K562 (cell line): ENCODE measurements around the gene PUM2. TPM values are rescaled to one million over a fixed set of nuclear protein-coding genes. Genes with fewer than 3 reads are reported as not detected.

Experiments used
- ATAC-seq: fragments of 200-7000 bp; cut with Tn5 transposase; 3 replicates; pipeline ENCODE4 v1.9.1; 2020; ENCODE audit warnings: moderate library complexity
- BruUV-seq: library from RNA; stranded (reverse); fragments of 400-500 nt; replicated peaks from 2 replicates; lab custom pipeline; 2021; lab: Mats Ljungman, UMichigan
- CTCF ChIA-PET: fragments of 300-600 bp; formaldehyde crosslinking; extraction: SDS; loops from one replicate; lab custom pipeline; 2021; ENCODE audit warnings: low intra/inter-chr PET ratio; lab: Yijun Ruan, JAX
- POLR2A ChIA-PET: fragments of 300-600, 350-650 bp; sonication (Branson Sonifier 250); formaldehyde crosslinking; extraction: SDS; loops from one replicate; lab custom pipeline; 2021; ENCODE audit warnings: antibody characterized with exemption, inconsistent platforms; lab: Yijun Ruan, JAX
- DNase-seq, 4 experiments: peaks; one replicate each; pipeline versions ENCODE4 v3.0.0 to v3.0.0-alpha.2; 2011 to 2018; ENCODE audit warnings: low spot score in 3 of 4, mixed read lengths in 3 of 4; ENCODE audit errors: extremely low read depth in 1 of 4
- FAIRE-seq: peaks from 2 replicates; lab custom pipeline; 2011; peaks lifted over from hg19 to GRCh38; lab: Jason Lieb, UNC
- H2AFZ ChIP-seq: 2 replicates; pipeline ENCODE4 v1.6.0; 2011; ENCODE audit warnings: low read depth, low read length, control low read depth, inconsistent platforms
- H3K27ac ChIP-seq: fragments of 200-600 bp; 3 replicates; pipeline ENCODE4 v1.8.0; 2011; ENCODE audit warnings: low read depth, mild to moderate bottlenecking, control low read depth, inconsistent platforms, low read length, moderate library complexity, mixed read lengths; ENCODE audit errors: extremely low read depth
- H3K27me3 ChIP-seq, 2 experiments: fragments of 300-600 bp in 1 of 2; 2 replicates in 1 of 2; 3 replicates in 1 of 2; pipeline versions ENCODE4 v1.6.0 to v1.8.0; 2011; ENCODE audit warnings: inconsistent platforms in 2 of 2, low read length in 2 of 2, mild to moderate bottlenecking in 1 of 2, mixed read lengths in 1 of 2, moderate library complexity in 1 of 2; ENCODE audit not compliant: control insufficient read depth in 2 of 2, insufficient read depth in 2 of 2
- H3K36me3 ChIP-seq: fragments of 300-600 bp; 3 replicates; pipeline ENCODE4 v1.8.0; 2011; ENCODE audit warnings: mild to moderate bottlenecking, low read length, inconsistent platforms; ENCODE audit not compliant: control insufficient read depth, insufficient read depth
- H3K4me1 ChIP-seq, 2 experiments: fragments of 200-600 bp in 1 of 2; replicated peaks in 1 of 2; 2 replicates in 1 of 2; 3 replicates in 1 of 2; pipeline versions ENCODE4 v1.5.1 to v1.8.0; 2011; ENCODE audit warnings: inconsistent platforms in 2 of 2, low read length in 2 of 2, mild to moderate bottlenecking in 1 of 2, mixed read lengths in 1 of 2, moderate library complexity in 1 of 2; ENCODE audit not compliant: control insufficient read depth in 2 of 2, insufficient read depth in 2 of 2
- H3K4me2 ChIP-seq: 2 replicates; pipeline ENCODE4 v1.6.1; 2011; ENCODE audit warnings: low read length, control low read depth, inconsistent platforms, mixed read lengths; ENCODE audit not compliant: insufficient read depth
- H3K4me3 ChIP-seq: fragments of 200-600 bp; sonication (generic), shearing (Covaris generic); 2 replicates; pipeline ENCODE4 v1.5.1; 2016; ENCODE audit warnings: control low read depth, inconsistent platforms
- H3K79me2 ChIP-seq: fragments of 200-600 bp; 3 replicates; pipeline ENCODE4 v1.8.0; 2011; ENCODE audit warnings: low read length, inconsistent platforms; ENCODE audit not compliant: control insufficient read depth, insufficient read depth
- H3K9ac ChIP-seq, 2 experiments: 2 replicates each; pipeline versions ENCODE4 v1.6.0 to v1.6.1; 2011; ENCODE audit warnings: low read depth in 2 of 2, low read length in 2 of 2, control low read depth in 1 of 2, inconsistent platforms in 1 of 2, mild to moderate bottlenecking in 1 of 2, mixed read lengths in 1 of 2; ENCODE audit not compliant: insufficient read depth in 1 of 2
- H3K9me1 ChIP-seq: one replicate; pipeline ENCODE4 v1.6.0; 2011; ENCODE audit warnings: inconsistent platforms, mild to moderate bottlenecking, low read length, moderate library complexity; ENCODE audit not compliant: control insufficient read depth, insufficient read depth
- H3K9me3 ChIP-seq: replicated peaks from 2 replicates; pipeline ENCODE4 v1.5.1; 2011; ENCODE audit warnings: low read depth, low read length, inconsistent platforms; ENCODE audit not compliant: control insufficient read depth, insufficient read depth
- H4K20me1 ChIP-seq: replicated peaks from 2 replicates; pipeline ENCODE4 v1.6.1; 2011; ENCODE audit warnings: low read length, inconsistent platforms, mixed read lengths; ENCODE audit not compliant: control insufficient read depth, insufficient read depth
- HBP1 ChIP-seq: fragments of 450-650 bp; formaldehyde crosslinking; IDR thresholded peaks from 2 replicates; pipeline ENCODE4 v1.4.0; 2022; ENCODE audit warnings: missing genetic modification characterization
- HNRNPUL1 ChIP-seq: fragments of 200-400 bp; formaldehyde crosslinking; IDR thresholded peaks from 2 replicates; pipeline ENCODE4 v1.6.1; 2017; ENCODE audit warnings: low read length
- IRF2 ChIP-seq: sonication (generic); formaldehyde crosslinking; IDR thresholded peaks from 2 replicates; pipeline ENCODE4 v1.8.1; 2022; ENCODE audit warnings: mild to moderate bottlenecking, missing genetic modification reagents
- KLF6 ChIP-seq: fragments of 250-450 bp; sonication (Bioruptor Pico); IDR thresholded peaks from 2 replicates; pipeline ENCODE4 v1.4.0; 2020; ENCODE audit warnings: mild to moderate bottlenecking, moderate library complexity, borderline replicate concordance
- MEIS2 ChIP-seq: fragments of 450-650 bp; IDR thresholded peaks from 2 replicates; pipeline ENCODE4 v1.6.1; 2014; ENCODE audit warnings: mild to moderate bottlenecking; ENCODE audit not compliant: partially characterized antibody
- NR2C2 ChIP-seq, 2 experiments: fragments of 200-800 bp in 1 of 2; sonication (Bioruptor generic) in 1 of 2; sonication (generic) in 1 of 2; formaldehyde crosslinking in 1 of 2; IDR thresholded peaks; 2 replicates each; pipeline versions ENCODE4 v1.6.1 to v1.8.0; 2016 to 2022; ENCODE audit warnings: mild to moderate bottlenecking in 1 of 2, missing compliant biosample characterization in 1 of 2, missing genetic modification characterization in 1 of 2, missing genetic modification reagents in 1 of 2
- PYGO2 ChIP-seq: fragments of 450-650 bp; IDR thresholded peaks from 2 replicates; pipeline ENCODE4 v1.6.1; 2016; ENCODE audit warnings: mild to moderate bottlenecking, missing genetic modification characterization, moderate library complexity, missing compliant biosample characterization
- TAF7 ChIP-seq: fragments of 450-650 bp; IDR thresholded peaks from 2 replicates; pipeline ENCODE4 v1.6.1; 2016; ENCODE audit warnings: missing genetic modification characterization, missing compliant biosample characterization
- ZBTB26 ChIP-seq: fragments of 450-650 bp; formaldehyde crosslinking; IDR thresholded peaks from 2 replicates; pipeline ENCODE4 v1.4.0; 2022; ENCODE audit warnings: missing genetic modification characterization
- ZFP30 ChIP-seq: fragments of 250-450 bp; sonication (Bioruptor Pico); IDR thresholded peaks from 2 replicates; pipeline ENCODE4 v1.8.0; 2022; ENCODE audit warnings: moderate library complexity, mild to moderate bottlenecking, inconsistent platforms, borderline replicate concordance
- ZNF57 ChIP-seq: fragments of 450-650 bp; formaldehyde crosslinking; IDR thresholded peaks from 2 replicates; pipeline ENCODE4 v1.4.0; 2020; ENCODE audit warnings: mild to moderate bottlenecking, moderate library complexity
- ZNF589 ChIP-seq: fragments of 200-800 bp; sonication (Bioruptor generic); IDR thresholded peaks from 2 replicates; pipeline ENCODE4 v1.6.1; 2016; ENCODE audit warnings: low read depth, missing genetic modification characterization, missing compliant biosample characterization
- WGBS: fragments of 100-300 bp; shearing (Covaris generic); methylation state at CpG from one replicate; pipeline ENCODE4 v1.1.6; 2016; ENCODE audit warnings: low coverage, mixed read lengths; ENCODE audit not compliant: insufficient coverage; ENCODE audit errors: missing lambda C conversion rate; 5-methylcytosine and 5-hydroxymethylcytosine counted together
- in situ Hi-C: fragments of 300-500 bp; cut with MboI; formaldehyde crosslinking; loops from 4 replicates; pipeline ENCODE4 v1.15.0; 2018; ENCODE audit warnings: inconsistent platforms, mixed read lengths
- intact Hi-C: fragments of 100-400 bp; cut with micrococcal nuclease; formaldehyde crosslinking; loops from 2 replicates; pipeline ENCODE4 v1.14.2; 2022
- polyA plus RNA-seq, 8 experiments: library from polyadenylated mRNA; depleted of rRNA in 4 of 8; stranded (reverse) in 5 of 8; unstranded in 3 of 8; fragments of >200 nt; fragmentation: Nextera tagmentation in 2 of 8; fragmentation: Illumina TruSeq in 1 of 8; extraction: Ambion mirVana in 2 of 8; extraction: Trizol in 1 of 8; gene quantifications; 2 replicates each; pipeline versions ENCODE4 v1.2.1 to v1.2.3, GENCODE V29; 2011 to 2014; ENCODE audit warnings: inconsistent platforms in 1 of 8, missing spikeins in 1 of 8
- total RNA-seq, 7 experiments: library from RNA; depleted of rRNA in 6 of 7; stranded (reverse); fragments of >200 nt in 6 of 7; fragmentation: Illumina TruSeq in 2 of 7; extraction: Trizol in 2 of 7; gene quantifications; 2 replicates each; pipeline versions ENCODE4 v1.2.1 to v1.2.3, GENCODE V29; 2011 to 2021; ENCODE audit warnings: low replicate concordance in 1 of 7

PUM2 gene
- total and polyA plus RNA-seq, 9 of the 15 experiments (the other 6 are each of a cell fraction or from before 2014, with no cell fraction given): 13.4 to 61.9 (median 28.3) TPM

GRCh38 chr2:20378341-20378740 is 27.7 kb upstream of the PUM2 start:
- H3K4me3 ChIP-seq: no peak overlapping the region
- no peaks in the 10 kb centered on the region for H3K9me3 ChIP-seq
- FAIRE-seq: no peak
- H3K9me1 ChIP-seq: no peaks in the 10 kb centered on the region
- TF ChIP-seq ZFP30 (CRISPR knock-in tag) (no peak), HBP1 (no peak), PYGO2 (no peak), IRF2 (CRISPR knock-in tag) (no peak), HNRNPUL1 (no peak), KLF6 (CRISPR knock-in tag) (no peak), TAF7 (tag) (no peak), ZNF57 (CRISPR knock-in tag) (no peak), NR2C2 (CRISPR knock-in tag; IDR thresholded peaks at IDR 0.05) (no peak), NR2C2 (tag; IDR thresholded peaks at IDR 0.05) (no peak), ZNF589 (no peak), ZBTB26 (no peak), MEIS2 (no peak)
- no peak overlapping the region for H3K4me2 ChIP-seq
- CTCF ChIA-PET: interaction anchor here (1.3 kb wide), 1 partner anchor 258 kb away, joined by 3 read pairs; no protein-coding TSS in a partner anchor
- H3K27me3 ChIP-seq: peaks cover 0 to 10% of the 10 kb centered on the region in 2 experiments; a peak in 1 of 5 replicates
- POLR2A ChIA-PET: interaction anchor here (0.6 to 0.8 kb wide), 2 partner anchors 9 to 184 kb away, joined by 3 read pairs; no protein-coding TSS in a partner anchor
- H2AFZ ChIP-seq: no peak overlapping the region
- H3K27ac ChIP-seq: no peak overlapping the region
- H3K9ac ChIP-seq: peak overlapping the region in 1 of 2 experiments; percentile 50; a peak in 1 of 4 replicates
- no peaks in the 10 kb centered on the region; the same call in 1 of the 2 replicates for H4K20me1 ChIP-seq
- H3K79me2 ChIP-seq: no peaks in the 10 kb centered on the region
- in situ Hi-C loops: no loop called here
- peaks cover 5 to 12% of the 10 kb centered on the region in 2 experiments; a peak in 2 of 5 replicates for H3K4me1 ChIP-seq
- intact Hi-C loops: no loop called here
- no peak for ATAC-seq
- BruUV-seq: no TSS peak
- DNase-seq: no peak
- WGBS: 17% methylated on average over 7 of the region's 8 CpGs
- no peaks in the 10 kb centered on the region for H3K36me3 ChIP-seq
